Measurements from ENCODE around the gene S100A7A. TPM values are rescaled to one million over a fixed set of nuclear protein-coding genes. Genes with fewer than 3 reads are reported as not detected.

S100A7A gene
- total RNA-seq, 1 experiment from 2014 or later = not detected

DNA sequence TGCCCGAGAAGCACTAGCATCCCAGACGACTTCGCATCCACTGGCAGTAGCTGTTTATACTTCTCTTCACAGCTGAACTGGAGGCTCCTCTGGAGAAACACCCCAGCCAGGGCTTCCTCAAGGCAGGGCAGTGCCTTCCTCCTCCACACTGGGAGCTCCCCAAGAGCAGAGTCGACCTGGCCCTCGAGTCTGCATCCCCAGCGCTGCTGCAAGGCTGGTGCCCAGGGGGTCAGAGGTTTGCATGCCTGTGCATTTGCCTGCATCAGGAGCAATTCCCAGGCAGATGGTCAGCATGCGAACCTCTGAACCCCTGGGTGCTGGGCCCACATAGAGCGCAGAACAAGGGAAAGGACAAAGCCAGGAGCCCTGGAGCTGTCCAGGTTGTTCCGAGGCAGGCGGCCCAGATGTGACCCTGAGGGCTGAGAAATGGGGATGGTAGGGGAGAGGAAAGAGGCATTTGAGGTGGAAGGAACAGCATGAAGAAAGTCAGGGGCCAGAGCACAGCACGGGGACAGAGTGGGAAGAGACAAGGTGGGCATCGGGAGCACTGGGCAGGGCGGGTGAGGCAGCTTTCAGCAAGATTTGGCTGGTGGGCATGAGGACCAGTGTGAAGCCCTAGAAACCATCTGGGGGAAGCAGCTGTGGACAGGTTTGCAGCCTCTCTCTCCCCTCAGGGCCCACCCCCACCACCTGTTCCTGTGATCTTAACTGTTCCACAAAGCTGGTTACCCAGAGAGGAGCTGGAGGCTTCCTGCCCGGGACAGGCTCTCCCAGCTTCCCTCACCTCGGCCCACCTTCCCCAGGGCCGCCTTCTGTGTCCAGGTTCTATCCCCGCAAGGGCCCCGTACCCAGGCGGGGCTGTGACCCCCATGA is 19.0 kb upstream of the S100A7A start:
- ATAC-seq = no peak
- Histone ChIP-seq H3K27me3 (ENCODE audit: control insufficient read depth, insufficient read depth, low read length) (peaks cover 17% of the 10 kb centered on the region), H3K4me3 (ENCODE audit: low read depth in 2 of 2, low read length in 2 of 2) (no peak overlapping the region), H3K4me1 (ENCODE audit: control insufficient read depth, insufficient read depth, low read length) (no peaks in the 10 kb centered on the region), H3K9me3 (ENCODE audit: control insufficient read depth, insufficient read depth, low read depth, low read length) (no peaks in the 10 kb centered on the region), H3K27ac (ENCODE audit: low read length) (no peak overlapping the region), H3K36me3 (ENCODE audit: control insufficient read depth, insufficient read depth, low read length) (no peaks in the 10 kb centered on the region)
- ChIA-PET POLR2A (no interaction called here), CTCF (no interaction called here)
- in situ Hi-C loops (cut with HindIII; ENCODE audit: low pct_unique_long_range_greater_than_20kb, low sequenced_read_pairs) = no loop called here
- BruUV-seq (replicated peaks) = no TSS peak
- no peak for DNase-seq (ENCODE audit: low read depth, low spot score)
- TF ChIP-seq, protein P1, sequence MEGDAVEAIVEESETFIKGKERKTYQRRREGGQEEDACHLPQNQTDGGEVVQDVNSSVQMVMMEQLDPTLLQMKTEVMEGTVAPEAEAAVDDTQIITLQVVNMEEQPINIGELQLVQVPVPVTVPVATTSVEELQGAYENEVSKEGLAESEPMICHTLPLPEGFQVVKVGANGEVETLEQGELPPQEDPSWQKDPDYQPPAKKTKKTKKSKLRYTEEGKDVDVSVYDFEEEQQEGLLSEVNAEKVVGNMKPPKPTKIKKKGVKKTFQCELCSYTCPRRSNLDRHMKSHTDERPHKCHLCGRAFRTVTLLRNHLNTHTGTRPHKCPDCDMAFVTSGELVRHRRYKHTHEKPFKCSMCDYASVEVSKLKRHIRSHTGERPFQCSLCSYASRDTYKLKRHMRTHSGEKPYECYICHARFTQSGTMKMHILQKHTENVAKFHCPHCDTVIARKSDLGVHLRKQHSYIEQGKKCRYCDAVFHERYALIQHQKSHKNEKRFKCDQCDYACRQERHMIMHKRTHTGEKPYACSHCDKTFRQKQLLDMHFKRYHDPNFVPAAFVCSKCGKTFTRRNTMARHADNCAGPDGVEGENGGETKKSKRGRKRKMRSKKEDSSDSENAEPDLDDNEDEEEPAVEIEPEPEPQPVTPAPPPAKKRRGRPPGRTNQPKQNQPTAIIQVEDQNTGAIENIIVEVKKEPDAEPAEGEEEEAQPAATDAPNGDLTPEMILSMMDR (IDR thresholded peaks at IDR 0.05) = no peak
- TF ChIP-seq POLR2AphosphoS5 (IDR thresholded peaks at IDR 0.05; ENCODE audit: low read depth, low read length) (no peak), SIN3A (IDR thresholded peaks at IDR 0.05; ENCODE audit: borderline replicate concordance, insufficient read depth, low read depth, low read length) (no peak), TCF7L2 (IDR thresholded peaks at IDR 0.05; ENCODE audit: low read depth, low read length) (no peak)
- intact Hi-C loops (cut with micrococcal nuclease; ENCODE audit: unreplicated experiment) = no loop called here

DNA sequence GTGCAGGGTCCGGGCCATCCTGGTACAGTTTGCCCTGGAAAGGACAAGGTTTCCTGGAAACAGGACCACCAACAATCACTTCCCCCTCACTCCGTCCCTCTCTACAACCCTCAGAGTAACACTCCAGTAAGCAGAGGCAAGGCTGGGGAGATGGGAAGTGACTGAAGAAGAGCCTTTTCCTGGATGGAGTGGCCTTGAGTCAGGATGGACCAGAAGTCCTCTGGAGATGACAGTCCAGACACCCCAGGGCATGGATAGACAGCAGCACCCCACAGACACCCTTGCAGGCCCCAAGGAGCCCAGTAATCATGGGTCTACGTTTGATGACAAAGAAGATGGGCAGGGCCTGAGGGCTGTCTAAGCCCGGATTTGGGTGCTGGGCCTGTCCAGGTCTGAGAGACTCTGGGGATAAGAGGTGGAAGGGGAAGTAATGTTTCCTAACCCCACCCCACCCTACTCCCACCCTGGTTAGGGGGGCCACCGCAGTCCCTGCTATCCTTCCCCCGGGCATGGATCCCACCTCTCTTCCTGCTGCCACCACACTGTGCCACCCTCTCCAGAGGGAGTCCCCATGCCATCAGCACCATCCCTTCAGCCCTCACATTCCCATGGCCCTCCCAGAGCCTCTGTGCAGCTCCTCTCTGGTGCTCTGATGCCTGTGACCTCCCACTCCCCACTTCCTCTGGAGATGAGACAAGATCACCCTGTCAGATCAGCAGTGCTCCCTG is 18.2 kb upstream of the S100A7A start:
- no peak for DNase-seq (ENCODE audit: low read depth, low spot score)
- ChIA-PET CTCF (no interaction called here), POLR2A (no interaction called here)
- Histone ChIP-seq H3K27me3 (ENCODE audit: control insufficient read depth, insufficient read depth, low read length) (peaks cover 20% of the 10 kb centered on the region), H3K27ac (ENCODE audit: low read length) (no peak overlapping the region), H3K9me3 (ENCODE audit: control insufficient read depth, insufficient read depth, low read depth, low read length) (no peaks in the 10 kb centered on the region), H3K4me3 (ENCODE audit: low read depth in 2 of 2, low read length in 2 of 2) (no peak overlapping the region), H3K4me1 (ENCODE audit: control insufficient read depth, insufficient read depth, low read length) (no peaks in the 10 kb centered on the region), H3K36me3 (ENCODE audit: control insufficient read depth, insufficient read depth, low read length) (no peaks in the 10 kb centered on the region)
- in situ Hi-C loops (cut with HindIII; ENCODE audit: low pct_unique_long_range_greater_than_20kb, low sequenced_read_pairs) = no loop called here
- intact Hi-C loops (cut with micrococcal nuclease; ENCODE audit: unreplicated experiment) = no loop called here
- no TSS peak for BruUV-seq (replicated peaks)
- no peak for ATAC-seq
- TF ChIP-seq SIN3A (IDR thresholded peaks at IDR 0.05; ENCODE audit: borderline replicate concordance, insufficient read depth, low read depth, low read length) (no peak), POLR2AphosphoS5 (IDR thresholded peaks at IDR 0.05; ENCODE audit: low read depth, low read length) (no peak), TCF7L2 (IDR thresholded peaks at IDR 0.05; ENCODE audit: low read depth, low read length) (no peak)
- TF ChIP-seq, protein P1 (IDR thresholded peaks at IDR 0.05) = no peak
- TF ChIP-seq, protein P2, sequence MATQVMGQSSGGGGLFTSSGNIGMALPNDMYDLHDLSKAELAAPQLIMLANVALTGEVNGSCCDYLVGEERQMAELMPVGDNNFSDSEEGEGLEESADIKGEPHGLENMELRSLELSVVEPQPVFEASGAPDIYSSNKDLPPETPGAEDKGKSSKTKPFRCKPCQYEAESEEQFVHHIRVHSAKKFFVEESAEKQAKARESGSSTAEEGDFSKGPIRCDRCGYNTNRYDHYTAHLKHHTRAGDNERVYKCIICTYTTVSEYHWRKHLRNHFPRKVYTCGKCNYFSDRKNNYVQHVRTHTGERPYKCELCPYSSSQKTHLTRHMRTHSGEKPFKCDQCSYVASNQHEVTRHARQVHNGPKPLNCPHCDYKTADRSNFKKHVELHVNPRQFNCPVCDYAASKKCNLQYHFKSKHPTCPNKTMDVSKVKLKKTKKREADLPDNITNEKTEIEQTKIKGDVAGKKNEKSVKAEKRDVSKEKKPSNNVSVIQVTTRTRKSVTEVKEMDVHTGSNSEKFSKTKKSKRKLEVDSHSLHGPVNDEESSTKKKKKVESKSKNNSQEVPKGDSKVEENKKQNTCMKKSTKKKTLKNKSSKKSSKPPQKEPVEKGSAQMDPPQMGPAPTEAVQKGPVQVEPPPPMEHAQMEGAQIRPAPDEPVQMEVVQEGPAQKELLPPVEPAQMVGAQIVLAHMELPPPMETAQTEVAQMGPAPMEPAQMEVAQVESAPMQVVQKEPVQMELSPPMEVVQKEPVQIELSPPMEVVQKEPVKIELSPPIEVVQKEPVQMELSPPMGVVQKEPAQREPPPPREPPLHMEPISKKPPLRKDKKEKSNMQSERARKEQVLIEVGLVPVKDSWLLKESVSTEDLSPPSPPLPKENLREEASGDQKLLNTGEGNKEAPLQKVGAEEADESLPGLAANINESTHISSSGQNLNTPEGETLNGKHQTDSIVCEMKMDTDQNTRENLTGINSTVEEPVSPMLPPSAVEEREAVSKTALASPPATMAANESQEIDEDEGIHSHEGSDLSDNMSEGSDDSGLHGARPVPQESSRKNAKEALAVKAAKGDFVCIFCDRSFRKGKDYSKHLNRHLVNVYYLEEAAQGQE (IDR thresholded peaks at IDR 0.05; ENCODE audit: insufficient read depth in 1 of 2, low read depth in 2 of 2, low read length in 1 of 2) = no peak

Measured in Panc1 (cell line).